Peyer's patch (tissue), 4 donors: ENCODE results near the gene AOPEP.

ENCODE experiments used
- POLR2A ChIP-seq, 2 donors: fragments of 450-650 bp; IDR thresholded peaks; one replicate each; pipeline ENCODE4 v1.5.1; 2017; ENCODE audit warnings: antibody characterized with exemption in 2 of 2, mild to moderate bottlenecking in 2 of 2, moderate library complexity in 2 of 2
- TF ChIP-seq, protein P1 (sequence below), 6 experiments: fragments of 450-650 bp in 4 of 6; fragments of 200-600 bp in 2 of 6; sonication (generic) in 1 of 6; IDR thresholded peaks; one replicate each; pipeline ENCODE4 v1.5.1; 2017 to 2019; ENCODE audit warnings: antibody characterized with exemption in 6 of 6, mild to moderate bottlenecking in 3 of 6, moderate library complexity in 1 of 6

DNA sequence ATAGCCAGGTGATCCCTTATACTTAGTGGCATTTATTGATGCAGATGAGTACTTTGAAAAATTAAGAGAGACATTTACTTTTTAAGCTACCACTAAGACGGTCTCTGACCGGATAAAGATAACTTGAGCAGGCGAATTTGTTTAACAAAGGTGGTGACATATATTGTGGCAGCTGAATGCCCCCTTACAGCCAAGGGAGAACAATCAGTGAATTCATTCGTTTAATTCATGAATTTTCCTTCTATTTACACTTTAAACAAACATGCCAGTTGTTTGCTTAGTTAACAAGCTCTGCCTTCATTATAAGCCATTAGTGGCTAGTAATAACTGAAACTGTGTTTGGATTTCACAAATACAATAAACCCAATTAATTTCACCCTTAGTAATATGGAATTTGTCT is 187.1 kb downstream of the AOPEP start:
- TF ChIP-seq POLR2A (IDR thresholded peaks at IDR 0.05): no peak
- TF ChIP-seq, protein P1, sequence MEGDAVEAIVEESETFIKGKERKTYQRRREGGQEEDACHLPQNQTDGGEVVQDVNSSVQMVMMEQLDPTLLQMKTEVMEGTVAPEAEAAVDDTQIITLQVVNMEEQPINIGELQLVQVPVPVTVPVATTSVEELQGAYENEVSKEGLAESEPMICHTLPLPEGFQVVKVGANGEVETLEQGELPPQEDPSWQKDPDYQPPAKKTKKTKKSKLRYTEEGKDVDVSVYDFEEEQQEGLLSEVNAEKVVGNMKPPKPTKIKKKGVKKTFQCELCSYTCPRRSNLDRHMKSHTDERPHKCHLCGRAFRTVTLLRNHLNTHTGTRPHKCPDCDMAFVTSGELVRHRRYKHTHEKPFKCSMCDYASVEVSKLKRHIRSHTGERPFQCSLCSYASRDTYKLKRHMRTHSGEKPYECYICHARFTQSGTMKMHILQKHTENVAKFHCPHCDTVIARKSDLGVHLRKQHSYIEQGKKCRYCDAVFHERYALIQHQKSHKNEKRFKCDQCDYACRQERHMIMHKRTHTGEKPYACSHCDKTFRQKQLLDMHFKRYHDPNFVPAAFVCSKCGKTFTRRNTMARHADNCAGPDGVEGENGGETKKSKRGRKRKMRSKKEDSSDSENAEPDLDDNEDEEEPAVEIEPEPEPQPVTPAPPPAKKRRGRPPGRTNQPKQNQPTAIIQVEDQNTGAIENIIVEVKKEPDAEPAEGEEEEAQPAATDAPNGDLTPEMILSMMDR (IDR thresholded peaks at IDR 0.05): no peak
